Adrenal gland (tissue), 5 donors: ENCODE data around the gene AGAP5.
A peak's percentile ranks its signal among the peaks of the same experiment; 100 is the strongest.

Experiments
- POLR2A ChIP-seq, 2 donors: fragments of 450-650 bp; IDR thresholded peaks; one replicate each; pipeline ENCODE4 v1.6.1; 2017; ENCODE audit warnings: antibody characterized with exemption in 2 of 2, mild to moderate bottlenecking in 2 of 2, moderate library complexity in 1 of 2
- TF ChIP-seq, protein P1 (sequence below), 6 experiments: fragments of 450-650 bp in 4 of 6; fragments of 200-600 bp in 2 of 6; sonication (generic) in 1 of 6; IDR thresholded peaks; 1 replicate in 5 of 6; 2 replicates in 1 of 6; pipeline versions ENCODE4 v1.5.1 to v1.8.0; 2016 to 2021; ENCODE audit warnings: antibody characterized with exemption in 6 of 6, mild to moderate bottlenecking in 2 of 6, moderate library complexity in 1 of 6
- donor health status: DM: no; HTN: no; CAD: no.

DNA sequence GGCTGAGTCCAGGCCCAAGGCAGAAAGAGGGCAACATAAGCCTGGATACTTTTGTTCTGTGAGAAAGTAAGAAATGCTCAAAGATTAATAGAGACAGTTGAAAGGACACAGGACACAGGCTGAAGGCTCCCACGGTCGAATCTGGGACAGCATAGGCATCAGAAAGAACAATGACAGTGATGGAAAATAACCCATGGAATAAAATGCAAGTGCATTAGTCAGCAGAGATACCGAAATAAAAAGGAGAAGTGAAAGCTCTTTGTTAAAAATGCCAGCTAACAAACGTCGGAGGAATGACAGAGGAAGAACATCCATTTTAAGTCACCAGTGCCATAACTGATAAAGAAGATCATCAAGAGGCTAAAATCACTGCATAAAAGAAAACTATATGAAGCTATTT, 19.6 kb upstream of the AGAP5 start:
- TF ChIP-seq, protein P1, sequence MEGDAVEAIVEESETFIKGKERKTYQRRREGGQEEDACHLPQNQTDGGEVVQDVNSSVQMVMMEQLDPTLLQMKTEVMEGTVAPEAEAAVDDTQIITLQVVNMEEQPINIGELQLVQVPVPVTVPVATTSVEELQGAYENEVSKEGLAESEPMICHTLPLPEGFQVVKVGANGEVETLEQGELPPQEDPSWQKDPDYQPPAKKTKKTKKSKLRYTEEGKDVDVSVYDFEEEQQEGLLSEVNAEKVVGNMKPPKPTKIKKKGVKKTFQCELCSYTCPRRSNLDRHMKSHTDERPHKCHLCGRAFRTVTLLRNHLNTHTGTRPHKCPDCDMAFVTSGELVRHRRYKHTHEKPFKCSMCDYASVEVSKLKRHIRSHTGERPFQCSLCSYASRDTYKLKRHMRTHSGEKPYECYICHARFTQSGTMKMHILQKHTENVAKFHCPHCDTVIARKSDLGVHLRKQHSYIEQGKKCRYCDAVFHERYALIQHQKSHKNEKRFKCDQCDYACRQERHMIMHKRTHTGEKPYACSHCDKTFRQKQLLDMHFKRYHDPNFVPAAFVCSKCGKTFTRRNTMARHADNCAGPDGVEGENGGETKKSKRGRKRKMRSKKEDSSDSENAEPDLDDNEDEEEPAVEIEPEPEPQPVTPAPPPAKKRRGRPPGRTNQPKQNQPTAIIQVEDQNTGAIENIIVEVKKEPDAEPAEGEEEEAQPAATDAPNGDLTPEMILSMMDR (IDR thresholded peaks at IDR 0.05), result no peak
- peak in 1 of 2 donors; percentile 76 for TF ChIP-seq POLR2A (IDR thresholded peaks at IDR 0.05)
